ENCODE results near the gene EMX2.

- TF ChIP-seq CTCF (IDR thresholded peaks at IDR 0.05; ENCODE audit: low read depth, low read length, poor library complexity, severe bottlenecking) (no peak), EZH2phosphoT487 (IDR thresholded peaks at IDR 0.05; ENCODE audit: borderline replicate concordance, low read length) (no peak)
These were observed 11.8 kb upstream of the EMX2 start for GRCh38 chr10:117530791-117531190.
